H1 (cell line): ENCODE measurements around the gene CYP26C1. TPM values are rescaled to one million over a fixed set of nuclear protein-coding genes. Genes with fewer than 3 reads are reported as not detected.

ENCODE experiments used
- CTCF ChIA-PET: fragments of 300-600 bp; sonication (Branson Sonifier 250); formaldehyde crosslinking; loops from one replicate; lab custom pipeline; 2021; ENCODE audit not compliant: partially characterized antibody; lab: Charles Lee
- POLR2A ChIA-PET: fragments of 300-600 bp; sonication (Branson Sonifier 250); formaldehyde crosslinking; loops from one replicate; lab custom pipeline; 2021; ENCODE audit warnings: inconsistent platforms; ENCODE audit not compliant: partially characterized antibody; lab: Charles Lee
- DNase-seq, 2 experiments: peaks; one replicate each; pipeline versions ENCODE4 v3.0.0 to v3.0.0-alpha.2; 2010 to 2022; ENCODE audit warnings: low spot score in 2 of 2, low read depth in 1 of 2, mixed read lengths in 1 of 2
- FAIRE-seq: peaks from 2 replicates; lab custom pipeline; 2011; peaks lifted over from hg19 to GRCh38; lab: Jason Lieb, UNC
- H2AFZ ChIP-seq: 2 replicates; pipeline ENCODE4 v1.8.1; 2012; ENCODE audit warnings: low read length, inconsistent platforms
- H2AK5ac ChIP-seq: 2 replicates; pipeline ENCODE4 v1.6.1; 2013; ENCODE audit warnings: low read depth, low read length
- H2BK120ac ChIP-seq: replicated peaks from 2 replicates; pipeline ENCODE3; 2013; ENCODE audit warnings: low read depth, low read length, inconsistent platforms
- H2BK12ac ChIP-seq: 2 replicates; pipeline ENCODE4 v1.6.1; 2013; ENCODE audit warnings: low read depth, low read length
- H2BK15ac ChIP-seq: 2 replicates; pipeline ENCODE4 v1.6.1; 2013; ENCODE audit warnings: low read length
- H2BK20ac ChIP-seq: 2 replicates; pipeline ENCODE4 v1.6.1; 2013; ENCODE audit warnings: low read length
- H2BK5ac ChIP-seq: 2 replicates; pipeline ENCODE4 v1.6.1; 2013; ENCODE audit warnings: low read depth, low read length
- H3K14ac ChIP-seq: 2 replicates; pipeline ENCODE4 v1.6.1; 2013; ENCODE audit warnings: inconsistent platforms; ENCODE audit not compliant: insufficient read length
- H3K18ac ChIP-seq: 2 replicates; pipeline ENCODE4 v1.6.1; 2013; ENCODE audit warnings: low read length; ENCODE audit errors: extremely low read depth
- H3K23ac ChIP-seq: 2 replicates; pipeline ENCODE4 v1.6.1; 2013; ENCODE audit warnings: inconsistent platforms; ENCODE audit not compliant: insufficient read length
- H3K23me2 ChIP-seq: 2 replicates; pipeline ENCODE4 v1.6.1; 2013; ENCODE audit warnings: low read depth, low read length
- H3K27ac ChIP-seq: 2 replicates; pipeline ENCODE4 v1.6.1; 2011; ENCODE audit warnings: low read depth, low read length, inconsistent platforms
- H3K27me3 ChIP-seq, 4 experiments: replicated peaks in 1 of 4; 1 replicate in 1 of 4; 2 replicates in 3 of 4; pipeline versions ENCODE4 v1.6.1 to v1.8.1; 2011 to 2013; ENCODE audit warnings: low read length in 3 of 4, mild to moderate bottlenecking in 3 of 4, inconsistent platforms in 2 of 4, mixed read lengths in 2 of 4, moderate library complexity in 1 of 4; ENCODE audit not compliant: control insufficient read depth in 3 of 4, insufficient read depth in 3 of 4; ENCODE audit errors: extremely low read depth in 1 of 4
- H3K36me3 ChIP-seq, 4 experiments: 2 replicates each; pipeline versions ENCODE4 v1.6.1 to v1.8.1; 2011 to 2013; ENCODE audit warnings: mild to moderate bottlenecking in 4 of 4, low read length in 3 of 4, moderate library complexity in 2 of 4, control low read depth in 1 of 4, inconsistent platforms in 1 of 4; ENCODE audit not compliant: insufficient read depth in 4 of 4, control insufficient read depth in 2 of 4
- H3K4ac ChIP-seq: replicated peaks from 2 replicates; pipeline ENCODE3; 2013; ENCODE audit warnings: low read length, low read depth, mixed read lengths, inconsistent platforms; ENCODE audit not compliant: insufficient read length
- H3K4me1 ChIP-seq, 4 experiments: replicated peaks in 1 of 4; 1 replicate in 1 of 4; 2 replicates in 3 of 4; pipeline versions ENCODE4 v1.6.1 to v1.8.1; 2011 to 2013; ENCODE audit warnings: low read length in 3 of 4, inconsistent platforms in 2 of 4, mixed read lengths in 1 of 4; ENCODE audit not compliant: insufficient read depth in 4 of 4, control insufficient read depth in 3 of 4
- H3K4me2 ChIP-seq, 2 experiments: 2 replicates each; pipeline versions ENCODE4 v1.6.1 to v1.8.1; 2011 to 2013; ENCODE audit warnings: low read depth in 2 of 2, low read length in 2 of 2, control low read depth in 1 of 2, inconsistent platforms in 1 of 2, mild to moderate bottlenecking in 1 of 2; ENCODE audit not compliant: insufficient read depth in 1 of 2
- H3K4me3 ChIP-seq, 4 experiments: fragments of 200-600, 300-600 bp in 1 of 4; sonication (generic), shearing (Covaris generic), sonication (Bioruptor Twin) in 1 of 4; 2 replicates each; pipeline versions ENCODE4 v1.5.1 to v1.8.1; 2011 to 2016; ENCODE audit warnings: low read length in 4 of 4, low read depth in 3 of 4, control low read depth in 2 of 4, inconsistent platforms in 2 of 4, mild to moderate bottlenecking in 2 of 4, mixed read lengths in 1 of 4, moderate library complexity in 1 of 4; ENCODE audit not compliant: insufficient read depth in 2 of 4; ENCODE audit errors: extremely low read depth in 1 of 4
- H3K56ac ChIP-seq: replicated peaks from 2 replicates; pipeline ENCODE3; 2013; ENCODE audit warnings: low read depth, mild to moderate bottlenecking, mixed read lengths, low read length, inconsistent platforms; ENCODE audit not compliant: insufficient read length
- H3K79me1 ChIP-seq: 2 replicates; pipeline ENCODE4 v1.6.1; 2013; ENCODE audit warnings: low read depth, low read length, control low read depth
- H3K79me2 ChIP-seq, 2 experiments: 2 replicates each; pipeline versions ENCODE4 v1.6.1 to v1.8.1; 2012 to 2013; ENCODE audit warnings: low read length in 2 of 2, mild to moderate bottlenecking in 2 of 2, inconsistent platforms in 1 of 2; ENCODE audit not compliant: insufficient read depth in 2 of 2, control insufficient read depth in 1 of 2
- H3K9ac ChIP-seq, 4 experiments: replicated peaks in 1 of 4; 1 replicate in 1 of 4; 2 replicates in 3 of 4; pipeline versions ENCODE4 v1.6.1 to v1.8.1; 2011 to 2013; ENCODE audit warnings: low read depth in 3 of 4, low read length in 3 of 4, control low read depth in 2 of 4, mild to moderate bottlenecking in 2 of 4, moderate library complexity in 2 of 4, inconsistent platforms in 1 of 4; ENCODE audit errors: extremely low read depth in 1 of 4
- H3K9me3 ChIP-seq, 2 experiments: 2 replicates each; pipeline versions ENCODE4 v1.6.1 to v1.8.1; 2012 to 2013; ENCODE audit warnings: mild to moderate bottlenecking in 2 of 2, moderate library complexity in 2 of 2, control low read depth in 1 of 2, inconsistent platforms in 1 of 2, low read depth in 1 of 2, low read length in 1 of 2, mixed read lengths in 1 of 2; ENCODE audit not compliant: insufficient read depth in 2 of 2
- H4K20me1 ChIP-seq, 2 experiments: replicated peaks in 1 of 2; 2 replicates each; pipeline versions ENCODE3 to v1.8.1; 2011 to 2013; ENCODE audit warnings: inconsistent platforms in 2 of 2, low read length in 2 of 2, mild to moderate bottlenecking in 1 of 2; ENCODE audit not compliant: insufficient read depth in 2 of 2, control insufficient read depth in 1 of 2
- H4K5ac ChIP-seq: 2 replicates; pipeline ENCODE4 v1.6.1; 2013; ENCODE audit warnings: low read length, low read depth, mixed read lengths, inconsistent platforms; ENCODE audit not compliant: insufficient read length
- H4K8ac ChIP-seq: 2 replicates; pipeline ENCODE4 v1.8.0; 2013; ENCODE audit warnings: mild to moderate bottlenecking, moderate library complexity, low read length, inconsistent platforms; ENCODE audit not compliant: insufficient read depth; ENCODE audit errors: extremely low read depth
- H4K91ac ChIP-seq: replicated peaks from 2 replicates; pipeline ENCODE3; 2013; ENCODE audit warnings: low read length, mixed read lengths, inconsistent platforms; ENCODE audit not compliant: insufficient read length
- ATF2 ChIP-seq: IDR thresholded peaks from 2 replicates; pipeline ENCODE4 v1.6.1; 2012; ENCODE audit warnings: low read length, inconsistent platforms
- ATF3 ChIP-seq: IDR thresholded peaks from 2 replicates; pipeline ENCODE4 v1.6.1; 2011; ENCODE audit warnings: low read depth, mild to moderate bottlenecking, low read length; ENCODE audit not compliant: insufficient read depth
- EZH2 ChIP-seq: fragments of 200-600 bp; sonication (generic); IDR thresholded peaks from 2 replicates; pipeline ENCODE4 v1.7.1; 2012; ENCODE audit warnings: low read depth, mild to moderate bottlenecking, moderate library complexity, low read length, inconsistent platforms; ENCODE audit not compliant: severe bottlenecking
- FOSL1 ChIP-seq: IDR thresholded peaks from 2 replicates; pipeline ENCODE4 v1.6.1; 2011; ENCODE audit warnings: mild to moderate bottlenecking, low read depth, low read length, moderate library complexity; ENCODE audit not compliant: insufficient read depth
- HDAC2 ChIP-seq, 2 experiments: fragments of 300-600 bp in 1 of 2; sonication (generic) in 1 of 2; IDR thresholded peaks; 2 replicates each; pipeline ENCODE4 v1.6.1; 2011 to 2012; ENCODE audit warnings: low read depth in 2 of 2, low read length in 2 of 2, mild to moderate bottlenecking in 2 of 2, moderate library complexity in 2 of 2, borderline replicate concordance in 1 of 2, inconsistent platforms in 1 of 2
- RNF2 ChIP-seq: fragments of 200-900, 300-1000 bp; sonication (generic); IDR thresholded peaks from 2 replicates; pipeline ENCODE4 v1.7.1; 2016; ENCODE audit warnings: borderline replicate concordance, low read depth, mild to moderate bottlenecking, antibody characterized with exemption, low read length; ENCODE audit not compliant: poor library complexity, severe bottlenecking; ENCODE audit errors: missing control alignments
- SUZ12 ChIP-seq: fragments of 200-600 bp; sonication (generic); IDR thresholded peaks from 2 replicates; pipeline ENCODE4 v1.6.1; 2012; ENCODE audit warnings: mild to moderate bottlenecking, inconsistent platforms, low read length, moderate library complexity, mixed read lengths
- WGBS, 2 experiments: shearing (Covaris generic) in 1 of 2; methylation state at CpG; one replicate each; pipeline versions ENCODE4 v1.1.6 to v1.1.7; 2013 to 2015; ENCODE audit warnings: low lambda C conversion rate in 2 of 2, mixed read lengths in 2 of 2, inconsistent platforms in 1 of 2, low coverage in 1 of 2, missing lambda C conversion rate in 1 of 2; ENCODE audit not compliant: insufficient replicate concordance in 2 of 2, insufficient coverage in 1 of 2, insufficient read length in 1 of 2; ENCODE audit errors: extremely low coverage in 1 of 2, missing lambda C conversion rate in 1 of 2; 5-methylcytosine and 5-hydroxymethylcytosine counted together
- polyA plus RNA-seq, 7 experiments: library from polyadenylated mRNA; depleted of rRNA in 3 of 7; stranded (reverse) in 5 of 7; unstranded in 2 of 7; fragments of >200 nt in 5 of 7; fragments of 200-250 nt in 2 of 7; gene quantifications; 1 replicate in 5 of 7; 2 replicates in 1 of 7; 4 replicates in 1 of 7; pipeline versions ENCODE4 v1.2.1 to v1.2.3, GENCODE V29; 2011 to 2013; ENCODE audit warnings: missing spikeins in 2 of 7, mixed read lengths in 2 of 7
- total RNA-seq: library from RNA; stranded (reverse); fragmentation: NEBNext Ultra II Directional; extraction: Animal tissue kit (Norgen Biotek cat#: 25700); gene quantifications from 2 replicates; pipeline ENCODE4 v1.2.1, GENCODE V29; 2021

The CYP26C1 gene
- total and polyA plus RNA-seq, 2 of the 8 experiments (the other 6 are each of a cell fraction or from before 2014, with no cell fraction given): 0.12 to 0.28 TPM

- no peaks in the 10 kb centered on the region for H3K23me2 ChIP-seq
- H3K4me1 ChIP-seq: no peaks in the 10 kb centered on the region
- WGBS, 2 experiments: 91% methylated on average over 4 of the region's 4 CpGs; no CpG with 5 or more reads in 1 of the 2 experiments
- no peak overlapping the region for H2BK12ac ChIP-seq
- H3K9ac ChIP-seq: no peak overlapping the region
- no peaks in the 10 kb centered on the region for H3K36me3 ChIP-seq
- no peaks in the 10 kb centered on the region for H4K20me1 ChIP-seq
- H2BK15ac ChIP-seq: no peak overlapping the region
- H2AK5ac ChIP-seq: no peak overlapping the region
- H2AFZ ChIP-seq: no peak overlapping the region
- H4K8ac ChIP-seq: no peak overlapping the region
- H3K4me2 ChIP-seq: no peak overlapping the region
- no peak overlapping the region for H3K4ac ChIP-seq
- no peak overlapping the region for H4K91ac ChIP-seq
- H4K5ac ChIP-seq: no peak overlapping the region
- no peak overlapping the region for H3K27ac ChIP-seq
- H3K23ac ChIP-seq: no peak overlapping the region
- H3K79me2 ChIP-seq: no peaks in the 10 kb centered on the region
- ChIA-PET CTCF (interaction anchor here (1.4 to 2.8 kb wide), 5 partner anchors 12 to 334 kb away, joined by 3 to 8 read pairs (median 5); no protein-coding TSS in a partner anchor), POLR2A (no interaction called here)
- no peak overlapping the region for H3K14ac ChIP-seq
- no peak overlapping the region for H3K56ac ChIP-seq
- H3K18ac ChIP-seq: no peak overlapping the region
- no peak overlapping the region for H2BK20ac ChIP-seq
- DNase-seq (no peak), FAIRE-seq (peak; percentile 13)
- H3K4me3 ChIP-seq: no peak overlapping the region
- no peak overlapping the region for H2BK120ac ChIP-seq
- no peak for TF ChIP-seq HDAC2 (IDR thresholded peaks at IDR 0.05; ENCODE audit: borderline replicate concordance in 1 of 2, low read depth in 2 of 2, low read length in 2 of 2)
- TF ChIP-seq EZH2: no peak
- TF ChIP-seq ATF2: no peak
- no peak for TF ChIP-seq FOSL1
- no peak for TF ChIP-seq RNF2
- no peak for TF ChIP-seq ATF3
- TF ChIP-seq SUZ12: no peak
- H3K79me1 ChIP-seq: no peaks in the 10 kb centered on the region
- no peaks in the 10 kb centered on the region for H3K27me3 ChIP-seq
- no peak overlapping the region for H2BK5ac ChIP-seq
- H3K9me3 ChIP-seq: no peaks in the 10 kb centered on the region
Observed at GRCh38 chr10:93023013-93023650, 37.5 kb upstream of the CYP26C1 start.
